Osteoblast (primary cell): ENCODE data around the gene APLP1. TPM values are rescaled to one million over a fixed set of nuclear protein-coding genes. Genes with fewer than 3 reads are reported as not detected.

ENCODE experiments used
- DNase-seq: peaks from one replicate; pipeline ENCODE4 v3.0.0; 2011; ENCODE audit warnings: low spot score, mixed read lengths; ENCODE audit not compliant: insufficient read length; ENCODE audit errors: missing footprints
- H2AFZ ChIP-seq: 2 replicates; pipeline ENCODE4 v1.6.0; 2011; ENCODE audit warnings: mild to moderate bottlenecking, low read length
- H3K27ac ChIP-seq: 2 replicates; pipeline ENCODE4 v1.5.1; 2011; ENCODE audit warnings: mild to moderate bottlenecking, low read depth, low read length, moderate library complexity
- H3K27me3 ChIP-seq: 2 replicates; pipeline ENCODE4 v1.6.0; 2012; ENCODE audit warnings: mild to moderate bottlenecking, control low read depth, inconsistent platforms, low read length, moderate library complexity; ENCODE audit not compliant: insufficient read depth
- H3K36me3 ChIP-seq: 2 replicates; pipeline ENCODE4 v1.5.1; 2011; ENCODE audit warnings: mild to moderate bottlenecking, low read length, control low read depth, moderate library complexity; ENCODE audit not compliant: insufficient read depth
- H3K4me1 ChIP-seq: 2 replicates; pipeline ENCODE4 v1.5.1; 2011; ENCODE audit warnings: mild to moderate bottlenecking, low read length, control low read depth, moderate library complexity; ENCODE audit not compliant: insufficient read depth
- H3K4me2 ChIP-seq: 2 replicates; pipeline ENCODE4 v1.6.0; 2011; ENCODE audit warnings: mild to moderate bottlenecking, low read length; ENCODE audit not compliant: insufficient read depth
- H3K4me3 ChIP-seq: fragments of 200-600 bp; sonication (generic); 3 replicates; pipeline ENCODE4 v1.5.1; 2012; ENCODE audit warnings: mild to moderate bottlenecking, low read length, inconsistent platforms; ENCODE audit not compliant: insufficient read depth
- H3K79me2 ChIP-seq: 2 replicates; pipeline ENCODE4 v1.6.0; 2012; ENCODE audit warnings: mild to moderate bottlenecking, low read length, control low read depth, inconsistent platforms; ENCODE audit not compliant: insufficient read depth
- H3K9me3 ChIP-seq: 2 replicates; pipeline ENCODE4 v1.5.1; 2011; ENCODE audit warnings: low read depth, low read length, control low read depth
- H4K20me1 ChIP-seq: 2 replicates; pipeline ENCODE4 v1.6.0; 2012; ENCODE audit warnings: mild to moderate bottlenecking, low read length, control low read depth; ENCODE audit not compliant: insufficient read depth
- total RNA-seq: library from RNA; depleted of rRNA; stranded (reverse); fragments of >200 nt; gene quantifications from 2 replicates; pipeline ENCODE4 v1.2.3, GENCODE V29; 2012
- TF ChIP-seq, protein P1 (sequence below): IDR thresholded peaks from 2 replicates; pipeline ENCODE4 v1.5.1; 2011; ENCODE audit warnings: mild to moderate bottlenecking, low read depth, low read length, moderate library complexity; ENCODE audit errors: extremely low read depth

The APLP1 gene
- total RNA-seq, 1 donor: 3.6 TPM

DNA sequence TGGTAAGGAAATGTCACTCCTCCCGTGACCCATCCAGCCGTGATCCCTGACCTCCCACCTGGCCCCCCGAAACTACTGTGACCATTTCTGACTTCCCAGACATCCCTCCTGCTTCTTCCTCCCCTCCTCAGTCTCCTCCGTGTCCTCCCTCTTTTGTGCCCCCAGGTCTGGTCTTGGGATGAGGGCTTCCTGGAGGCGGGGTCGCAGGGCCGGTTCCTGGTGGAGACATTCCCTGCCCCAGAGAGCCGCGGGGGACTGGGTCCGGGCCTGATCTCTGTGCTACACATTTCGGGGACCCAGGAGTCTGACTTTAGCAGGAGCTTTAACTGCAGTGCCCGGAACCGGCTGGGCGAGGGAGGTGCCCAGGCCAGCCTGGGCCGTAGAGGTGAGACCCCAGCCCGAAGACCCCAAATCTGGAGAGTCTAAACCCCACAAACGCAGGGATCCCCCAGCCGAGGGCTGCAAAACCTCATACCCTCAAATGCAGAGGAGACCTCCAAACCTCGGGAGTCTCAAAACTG is 6.7 kb upstream of the APLP1 start:
- H3K27ac ChIP-seq: no peak overlapping the region
- peaks cover 62% of the 10 kb centered on the region for H3K27me3 ChIP-seq
- no peaks in the 10 kb centered on the region for H3K9me3 ChIP-seq
- H3K4me1 ChIP-seq: peaks cover 3% of the 10 kb centered on the region
- H3K4me2 ChIP-seq: no peak overlapping the region
- H3K36me3 ChIP-seq: no peaks in the 10 kb centered on the region
- DNase-seq: peak; percentile 89
- H3K79me2 ChIP-seq: no peaks in the 10 kb centered on the region
- H4K20me1 ChIP-seq: no peaks in the 10 kb centered on the region
- H2AFZ ChIP-seq: no peak overlapping the region
- no peak overlapping the region for H3K4me3 ChIP-seq
- TF ChIP-seq, protein P1, sequence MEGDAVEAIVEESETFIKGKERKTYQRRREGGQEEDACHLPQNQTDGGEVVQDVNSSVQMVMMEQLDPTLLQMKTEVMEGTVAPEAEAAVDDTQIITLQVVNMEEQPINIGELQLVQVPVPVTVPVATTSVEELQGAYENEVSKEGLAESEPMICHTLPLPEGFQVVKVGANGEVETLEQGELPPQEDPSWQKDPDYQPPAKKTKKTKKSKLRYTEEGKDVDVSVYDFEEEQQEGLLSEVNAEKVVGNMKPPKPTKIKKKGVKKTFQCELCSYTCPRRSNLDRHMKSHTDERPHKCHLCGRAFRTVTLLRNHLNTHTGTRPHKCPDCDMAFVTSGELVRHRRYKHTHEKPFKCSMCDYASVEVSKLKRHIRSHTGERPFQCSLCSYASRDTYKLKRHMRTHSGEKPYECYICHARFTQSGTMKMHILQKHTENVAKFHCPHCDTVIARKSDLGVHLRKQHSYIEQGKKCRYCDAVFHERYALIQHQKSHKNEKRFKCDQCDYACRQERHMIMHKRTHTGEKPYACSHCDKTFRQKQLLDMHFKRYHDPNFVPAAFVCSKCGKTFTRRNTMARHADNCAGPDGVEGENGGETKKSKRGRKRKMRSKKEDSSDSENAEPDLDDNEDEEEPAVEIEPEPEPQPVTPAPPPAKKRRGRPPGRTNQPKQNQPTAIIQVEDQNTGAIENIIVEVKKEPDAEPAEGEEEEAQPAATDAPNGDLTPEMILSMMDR: no peak

DNA sequence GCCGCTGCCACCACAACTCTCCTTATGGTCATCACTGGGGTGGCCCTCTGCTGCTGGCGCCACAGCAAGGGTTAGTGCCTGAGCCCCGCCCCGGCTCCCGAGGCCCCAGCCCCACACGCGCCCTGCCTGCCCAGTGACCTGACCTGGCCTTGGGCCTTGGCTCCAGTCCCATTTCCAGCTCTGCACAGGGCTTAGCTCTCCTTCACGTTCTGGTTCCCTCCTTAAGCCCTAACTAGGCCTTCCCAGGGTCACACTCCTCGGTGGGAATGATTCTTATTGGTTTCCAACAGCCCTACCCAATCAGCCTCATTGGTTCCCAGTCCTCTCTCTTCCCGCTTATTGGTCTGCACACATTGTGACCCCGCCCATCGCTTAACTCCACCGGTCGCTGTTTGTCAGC is 5.8 kb upstream of the APLP1 start:
- peaks cover 54% of the 10 kb centered on the region for H3K27me3 ChIP-seq
- no peak overlapping the region for H2AFZ ChIP-seq
- DNase-seq: peak; percentile 69
- no peaks in the 10 kb centered on the region for H3K36me3 ChIP-seq
- H3K79me2 ChIP-seq: no peaks in the 10 kb centered on the region
- no peaks in the 10 kb centered on the region for H4K20me1 ChIP-seq
- H3K4me3 ChIP-seq: no peak overlapping the region
- TF ChIP-seq, protein P1: no peak
- no peaks in the 10 kb centered on the region for H3K9me3 ChIP-seq
- no peak overlapping the region for H3K27ac ChIP-seq
- no peaks in the 10 kb centered on the region for H3K4me1 ChIP-seq
- no peak overlapping the region for H3K4me2 ChIP-seq

DNA sequence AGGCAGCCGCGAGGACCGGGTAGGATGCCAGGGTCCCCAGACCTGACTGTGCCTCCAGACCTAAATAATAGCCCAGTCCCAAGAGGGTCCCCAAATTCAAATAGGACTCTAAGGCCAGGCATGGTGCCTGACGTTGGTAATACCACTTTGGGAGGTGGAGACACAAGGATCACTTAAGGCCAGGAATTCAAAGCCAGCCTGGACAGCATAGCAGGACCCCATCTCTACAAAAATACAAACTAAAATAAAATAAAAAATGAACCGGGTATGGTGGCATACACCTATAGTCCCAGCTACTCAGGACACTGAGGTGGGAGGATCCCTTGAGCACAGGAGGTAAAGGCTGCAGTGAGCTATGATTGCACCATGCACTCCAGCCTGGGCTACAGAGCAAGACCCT is 5.4 kb upstream of the APLP1 start:
- TF ChIP-seq, protein P1: no peak
- H3K27me3 ChIP-seq: peaks cover 54% of the 10 kb centered on the region
- H3K9me3 ChIP-seq: no peaks in the 10 kb centered on the region
- H3K79me2 ChIP-seq: no peaks in the 10 kb centered on the region
- no peak overlapping the region for H3K4me2 ChIP-seq
- H2AFZ ChIP-seq: no peak overlapping the region
- no peaks in the 10 kb centered on the region for H3K36me3 ChIP-seq
- H3K4me1 ChIP-seq: no peaks in the 10 kb centered on the region
- H3K27ac ChIP-seq: no peak overlapping the region
- H4K20me1 ChIP-seq: no peaks in the 10 kb centered on the region
- DNase-seq: no peak
- no peak overlapping the region for H3K4me3 ChIP-seq

DNA sequence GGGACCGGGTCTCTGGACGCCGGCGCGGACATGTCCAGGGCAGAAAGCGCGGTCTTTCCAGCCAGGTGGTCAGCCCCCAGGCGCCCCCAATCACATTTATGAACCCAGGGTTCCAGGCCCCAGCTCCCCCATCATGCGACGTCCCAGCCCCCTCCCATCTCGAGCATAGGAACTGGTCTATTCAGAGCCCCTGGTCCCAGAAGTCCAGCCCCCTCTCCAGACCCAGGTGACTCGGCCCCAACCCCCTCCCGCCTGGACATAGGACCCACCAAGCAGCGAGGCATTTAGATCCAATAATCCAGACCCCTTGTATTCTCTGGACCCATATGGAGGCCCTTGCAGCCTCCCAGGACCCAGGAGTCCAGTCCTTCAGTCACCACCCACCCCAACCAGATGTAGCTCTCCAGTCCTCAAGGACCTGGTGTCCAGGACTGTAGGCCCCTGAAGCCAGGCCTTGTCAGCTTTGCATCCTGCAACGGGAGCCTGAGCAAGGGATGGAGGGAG is 501 bp downstream of the APLP1 start:
- DNase-seq: peak; percentile 82
- H3K4me2 ChIP-seq: peak overlapping the region; percentile 61
- H3K9me3 ChIP-seq: no peaks in the 10 kb centered on the region
- peaks cover 18% of the 10 kb centered on the region for H3K27me3 ChIP-seq
- no peaks in the 10 kb centered on the region for H4K20me1 ChIP-seq
- H3K36me3 ChIP-seq: no peaks in the 10 kb centered on the region
- TF ChIP-seq, protein P1: no peak
- peak overlapping the region; percentile 53 for H3K4me3 ChIP-seq
- H2AFZ ChIP-seq: no peak overlapping the region
- no peaks in the 10 kb centered on the region for H3K4me1 ChIP-seq
- H3K79me2 ChIP-seq: no peaks in the 10 kb centered on the region
- no peak overlapping the region for H3K27ac ChIP-seq
